SU-DHL-6 (cell line): Measurements from ENCODE around the gene CPN1.

ENCODE experiments used
- H2AFZ ChIP-seq: fragments of 200-600 bp; sonication (generic); 2 replicates; pipeline ENCODE4 v1.6.1; 2014; ENCODE audit warnings: low read depth, mild to moderate bottlenecking, moderate library complexity, mixed read lengths, antibody characterized with exemption, low read length; ENCODE audit not compliant: severe bottlenecking
- H3F3A ChIP-seq: fragments of 200-600 bp; shearing (Covaris generic); 2 replicates; pipeline ENCODE4 v1.6.0; 2016; ENCODE audit warnings: antibody characterized with exemption, mild to moderate bottlenecking; ENCODE audit not compliant: insufficient read depth
- H3K27ac ChIP-seq: fragments of 200-600 bp; sonication (generic); 2 replicates; pipeline ENCODE4 v1.5.1; 2016; ENCODE audit warnings: low read depth, mild to moderate bottlenecking, low read length, moderate library complexity, mixed read lengths
- H3K27me3 ChIP-seq: fragments of 200-600 bp; sonication (generic), shearing (Covaris generic); 2 replicates; pipeline ENCODE4 v1.6.0; 2014; ENCODE audit warnings: mild to moderate bottlenecking, low read length
- H3K36me3 ChIP-seq: fragments of 200-600 bp; sonication (generic); 2 replicates; pipeline ENCODE4 v1.6.1; 2014; ENCODE audit warnings: mild to moderate bottlenecking, low read length, mixed read lengths
- H3K4me2 ChIP-seq: fragments of 300-600, 200-600 bp; shearing (Covaris generic), sonication (generic); 2 replicates; pipeline ENCODE4 v1.6.0; 2014; ENCODE audit warnings: low read length, low read depth, mild to moderate bottlenecking; ENCODE audit not compliant: poor library complexity, severe bottlenecking
- H3K4me3 ChIP-seq: fragments of 200-600 bp; sonication (generic); 2 replicates; pipeline ENCODE4 v1.5.1; 2014; ENCODE audit warnings: antibody characterized with exemption, low read length, mild to moderate bottlenecking, mixed read lengths; ENCODE audit not compliant: insufficient read depth, poor library complexity, severe bottlenecking
- H3K79me2 ChIP-seq: fragments of 200-600 bp; sonication (generic); 2 replicates; pipeline ENCODE4 v1.6.1; 2014; ENCODE audit warnings: mild to moderate bottlenecking, low read length, moderate library complexity; ENCODE audit not compliant: insufficient read depth
- H3K9ac ChIP-seq: fragments of 200-600 bp; sonication (generic); 2 replicates; pipeline ENCODE4 v1.7.0; 2014; ENCODE audit warnings: mild to moderate bottlenecking, low read length
- H3K9me2 ChIP-seq: fragments of 200-600 bp; sonication (generic); replicated peaks from 2 replicates; pipeline ENCODE4 v1.6.1; 2014; ENCODE audit warnings: low read length; ENCODE audit not compliant: insufficient read depth
- H3K9me3 ChIP-seq: fragments of 200-600 bp; sonication (generic); 2 replicates; pipeline ENCODE4 v1.6.1; 2014; ENCODE audit warnings: low read length, mixed read lengths; ENCODE audit not compliant: insufficient read depth
- H4K20me1 ChIP-seq: fragments of 200-600 bp; sonication (generic); 2 replicates; pipeline ENCODE4 v1.6.1; 2014; ENCODE audit warnings: low read depth, mild to moderate bottlenecking, antibody characterized with exemption, low read length, moderate library complexity, mixed read lengths
- CTCF ChIP-seq: fragments of 200-600 bp; sonication (generic); IDR thresholded peaks from one replicate; pipeline ENCODE4 v1.5.1; 2017; ENCODE audit warnings: antibody characterized with exemption, mild to moderate bottlenecking, low read length, moderate library complexity; ENCODE audit not compliant: insufficient read depth, poor library complexity, severe bottlenecking
- EZH2phosphoT487 ChIP-seq: fragments of 200-600 bp; sonication (generic), shearing (Covaris generic); conservative IDR thresholded peaks from 2 replicates; pipeline ENCODE4 v1.6.1; 2018; ENCODE audit warnings: mild to moderate bottlenecking, antibody characterized with exemption, low read length, moderate library complexity, mixed read lengths

CPN1 gene

GRCh38 chr10:100114460-100114859 lies 32.8 kb upstream of the CPN1 start:
- H3K27me3 ChIP-seq = no peaks in the 10 kb centered on the region
- no peaks in the 10 kb centered on the region for H3K9me2 ChIP-seq
- H3K27ac ChIP-seq = no peak overlapping the region
- H3K9ac ChIP-seq = no peak overlapping the region
- TF ChIP-seq CTCF (no peak), EZH2phosphoT487 (no peak)
- H3K9me3 ChIP-seq = no peaks in the 10 kb centered on the region
- H3K79me2 ChIP-seq = no peaks in the 10 kb centered on the region
- H3K4me2 ChIP-seq = no peak overlapping the region
- H3K36me3 ChIP-seq = no peaks in the 10 kb centered on the region
- no peaks in the 10 kb centered on the region for H3F3A ChIP-seq
- no peak overlapping the region for H2AFZ ChIP-seq
- H4K20me1 ChIP-seq = no peaks in the 10 kb centered on the region
- no peak overlapping the region for H3K4me3 ChIP-seq

- H3K27ac ChIP-seq = no peak overlapping the region
- H3K9ac ChIP-seq = no peak overlapping the region
- H3K79me2 ChIP-seq = no peaks in the 10 kb centered on the region
- TF ChIP-seq EZH2phosphoT487 (no peak), CTCF (no peak)
- no peaks in the 10 kb centered on the region for H4K20me1 ChIP-seq
- no peak overlapping the region for H2AFZ ChIP-seq
- H3K27me3 ChIP-seq = no peaks in the 10 kb centered on the region
- no peak overlapping the region for H3K4me3 ChIP-seq
- H3K9me3 ChIP-seq = no peaks in the 10 kb centered on the region
- H3K36me3 ChIP-seq = no peaks in the 10 kb centered on the region
- H3F3A ChIP-seq = no peaks in the 10 kb centered on the region
- no peak overlapping the region for H3K4me2 ChIP-seq
- H3K9me2 ChIP-seq = no peaks in the 10 kb centered on the region
Measured at GRCh38 chr10:100109670-100110069, 28.0 kb upstream of the CPN1 start.

DNA sequence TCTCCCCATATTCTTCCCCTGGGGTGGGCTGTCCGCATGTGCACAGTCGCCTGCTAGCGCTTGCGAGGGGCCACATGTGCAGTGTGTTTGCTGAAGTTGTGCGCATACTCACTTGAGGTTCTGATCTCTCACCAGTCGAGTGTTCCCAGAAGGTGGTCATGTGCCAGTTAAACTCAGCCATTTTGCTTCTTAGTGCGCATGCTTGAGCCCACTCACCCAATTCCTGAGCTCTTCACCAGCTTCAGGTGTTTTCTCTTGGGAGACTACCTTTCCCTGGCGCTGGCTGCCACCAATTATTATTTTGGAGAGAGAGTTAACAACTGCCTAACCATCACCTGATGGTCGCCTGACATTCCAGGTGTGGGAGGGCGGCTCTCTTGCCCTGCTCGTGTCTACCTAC lies 25.2 kb upstream of the CPN1 start:
- H3K27me3 ChIP-seq = no peaks in the 10 kb centered on the region
- H2AFZ ChIP-seq = no peak overlapping the region
- H3K79me2 ChIP-seq = no peaks in the 10 kb centered on the region

More for the DNA sequence above, 25.2 kb upstream of the CPN1 start:
- Histone ChIP-seq H4K20me1 (no peaks in the 10 kb centered on the region), H3K4me2 (no peak overlapping the region), H3K9me2 (no peaks in the 10 kb centered on the region), H3K4me3 (no peak overlapping the region), H3K36me3 (no peaks in the 10 kb centered on the region), H3K27ac (no peak overlapping the region), H3K9me3 (no peaks in the 10 kb centered on the region), H3K9ac (no peak overlapping the region), H3F3A (no peaks in the 10 kb centered on the region)
- TF ChIP-seq EZH2phosphoT487 (no peak), CTCF (no peak)
